HFFc6 (cell line): Measurements from ENCODE around the gene MAP2K5. TPM values are rescaled to one million over a fixed set of nuclear protein-coding genes. Genes with fewer than 3 reads are reported as not detected.
"Not testable (repeated sequence)": the region's sequence is repeated elsewhere in the genome, so short reads cannot be mapped to it uniquely, and the experiment has no call there.

Experiments used
- DNase-seq: peaks from one replicate; pipeline ENCODE4 v3.0.0-alpha.2; 2018
- H3K27ac Mint-ChIP-seq: 2 replicates; pipeline ENCODE4 v1.8.0; 2020; ENCODE audit warnings: mild to moderate bottlenecking, mixed read lengths
- H3K27me3 Mint-ChIP-seq: 2 replicates; pipeline ENCODE4 v1.8.0; 2021; ENCODE audit warnings: mild to moderate bottlenecking, moderate library complexity, mixed read lengths; ENCODE audit not compliant: insufficient read depth
- H3K36me3 Mint-ChIP-seq: 2 replicates; pipeline ENCODE4 v1.8.0; 2021; ENCODE audit warnings: low read depth, mixed read lengths
- H3K4me1 Mint-ChIP-seq: 2 replicates; pipeline ENCODE4 v1.8.0; 2020; ENCODE audit warnings: low read depth, mixed read lengths
- H3K4me3 Mint-ChIP-seq: 2 replicates; pipeline ENCODE4 v1.8.0; 2020; ENCODE audit warnings: mild to moderate bottlenecking, moderate library complexity, mixed read lengths
- H3K9me3 Mint-ChIP-seq: 2 replicates; pipeline ENCODE4 v1.8.0; 2020; ENCODE audit warnings: mild to moderate bottlenecking, mixed read lengths
- CTCF ChIP-seq: fragments of 200-600 bp; sonication (generic); IDR thresholded peaks from 2 replicates; pipeline ENCODE4 v1.5.0; 2021; ENCODE audit warnings: antibody characterized with exemption, mild to moderate bottlenecking
- total RNA-seq, 6 experiments: library from RNA; stranded (reverse); fragmentation: NEBNext Ultra II Directional; extraction: Animal tissue kit (Norgen Biotek cat#: 25700); gene quantifications; 2 replicates in 1 of 6; 3 replicates in 5 of 6; pipeline ENCODE4 v1.2.3, GENCODE V29; 2021

MAP2K5 gene
- total RNA-seq, 6 experiments from 2014 or later, result 10.2 to 14.3 (median 13.3) TPM

GRCh38 chr15:67608638-67608959 is 66.1 kb downstream of the MAP2K5 start:
- H3K4me3 Mint-ChIP-seq, result no peak overlapping the region
- no peak for TF ChIP-seq CTCF

DNA sequence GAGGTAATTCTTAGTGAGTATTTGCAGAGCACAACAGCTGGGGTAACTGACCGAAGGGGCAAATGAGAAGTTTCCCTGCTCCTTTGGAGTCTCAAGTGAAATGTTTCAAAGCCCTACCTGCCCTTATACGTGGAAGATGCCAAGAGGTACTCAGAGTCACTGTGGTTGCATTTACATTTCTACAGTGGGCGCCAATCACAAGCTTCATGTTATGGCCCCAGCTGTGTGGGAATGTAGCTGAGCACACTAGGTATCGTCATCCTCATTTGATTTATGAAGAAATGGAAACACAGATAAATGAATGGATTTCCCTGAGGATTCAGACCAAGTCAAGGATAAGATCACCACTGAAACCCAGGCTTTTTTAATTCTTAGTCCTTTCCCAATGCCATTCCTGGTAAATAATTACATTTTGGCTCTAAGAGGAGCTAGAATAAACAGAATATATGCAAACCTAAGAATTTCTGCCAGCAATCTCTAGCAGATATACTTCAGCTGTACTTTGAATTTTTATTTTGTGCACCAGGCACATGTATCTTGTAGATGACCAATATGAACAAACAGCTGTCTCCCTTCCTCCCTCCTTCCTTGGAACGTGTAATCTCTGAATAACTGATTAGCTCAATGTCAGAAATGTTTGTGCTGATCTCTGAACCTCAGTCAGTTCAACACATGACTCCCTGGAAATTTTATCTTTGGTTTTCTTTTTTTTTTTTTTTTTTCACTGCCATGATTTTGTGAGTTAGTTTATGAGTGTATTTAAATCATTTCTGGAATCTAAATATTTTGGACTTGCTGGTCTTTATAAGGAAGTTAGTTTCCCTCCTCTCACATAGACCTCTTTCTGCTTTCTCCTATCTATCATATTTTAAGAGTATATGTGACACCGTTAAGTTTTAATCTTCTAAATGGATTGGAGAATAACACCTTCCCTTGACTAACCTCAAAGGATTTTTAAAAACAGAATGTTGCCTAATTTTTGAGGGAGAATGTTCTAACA is 69.2 kb downstream of the MAP2K5 start:
- Mint-ChIP-seq H3K4me3 (no peak overlapping the region), H3K36me3 (peaks cover 6% of the 10 kb centered on the region; the same call in 1 of the 2 replicates), H3K4me1 (no peaks in the 10 kb centered on the region), H3K27ac (no peak overlapping the region), H3K9me3 (no peaks in the 10 kb centered on the region), H3K27me3 (no peaks in the 10 kb centered on the region)
- no peak for TF ChIP-seq CTCF
- no peak for DNase-seq

More at GRCh38 chr15:67608638-67608959, 66.1 kb downstream of the MAP2K5 start:
- no peak overlapping the region for H3K27ac Mint-ChIP-seq
- no peaks in the 10 kb centered on the region; the same call in 1 of the 2 replicates for H3K4me1 Mint-ChIP-seq
- no peaks in the 10 kb centered on the region for H3K27me3 Mint-ChIP-seq
- no peaks in the 10 kb centered on the region for H3K9me3 Mint-ChIP-seq
- no peak for DNase-seq
- H3K36me3 Mint-ChIP-seq, result peaks cover 6% of the 10 kb centered on the region; the same call in 1 of the 2 replicates

DNA sequence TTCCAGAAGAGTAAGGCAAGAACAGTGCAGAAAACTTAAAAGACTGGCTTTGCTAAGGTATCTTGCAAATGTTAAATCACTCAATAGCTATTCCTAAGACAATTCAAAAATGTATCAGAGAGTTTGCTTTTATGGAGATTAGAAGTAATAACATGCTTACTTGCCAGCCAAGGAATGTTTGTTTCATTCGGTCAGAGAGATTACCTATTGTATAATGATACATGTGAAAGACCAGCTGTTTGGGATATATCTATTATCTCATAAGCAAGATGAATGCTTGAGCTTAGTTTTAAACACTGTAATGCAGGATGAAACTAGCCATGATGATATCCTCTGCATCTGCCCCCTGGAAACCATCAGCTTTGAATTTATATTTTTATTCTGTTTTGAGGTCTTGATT is 70.7 kb downstream of the MAP2K5 start:
- Mint-ChIP-seq H3K9me3 (no peaks in the 10 kb centered on the region), H3K27me3 (no peaks in the 10 kb centered on the region), H3K4me3 (no peak overlapping the region), H3K27ac (no peak overlapping the region), H3K36me3 (no peaks in the 10 kb centered on the region; the same call in 1 of the 2 replicates), H3K4me1 (no peaks in the 10 kb centered on the region)
- no peak for TF ChIP-seq CTCF
- DNase-seq, result no peak

- H3K27ac Mint-ChIP-seq, result no peak overlapping the region
- no peak for DNase-seq
- H3K27me3 Mint-ChIP-seq, result no peaks in the 10 kb centered on the region
- H3K4me1 Mint-ChIP-seq, result no peaks in the 10 kb centered on the region
- no peaks in the 10 kb centered on the region; the same call in 1 of the 2 replicates for H3K36me3 Mint-ChIP-seq
- H3K4me3 Mint-ChIP-seq, result no peak overlapping the region
- no peaks in the 10 kb centered on the region for H3K9me3 Mint-ChIP-seq
- peak; percentile 53 for TF ChIP-seq CTCF
Measured at GRCh38 chr15:67613708-67614107, 71.2 kb downstream of the MAP2K5 start.

GRCh38 chr15:67615131-67615534 is 72.6 kb downstream of the MAP2K5 start:
- not testable (repeated sequence) for H3K36me3 Mint-ChIP-seq, H3K4me3 Mint-ChIP-seq, H3K27ac Mint-ChIP-seq, H3K9me3 Mint-ChIP-seq, H3K4me1 Mint-ChIP-seq, DNase-seq, H3K27me3 Mint-ChIP-seq

- DNase-seq, result no peak
- H3K9me3 Mint-ChIP-seq, result no peaks in the 10 kb centered on the region
- H3K27ac Mint-ChIP-seq, result no peak overlapping the region
- no peaks in the 10 kb centered on the region; the same call in 1 of the 2 replicates for H3K36me3 Mint-ChIP-seq
- no peak for TF ChIP-seq CTCF
- no peaks in the 10 kb centered on the region for H3K4me1 Mint-ChIP-seq
- H3K27me3 Mint-ChIP-seq, result no peaks in the 10 kb centered on the region
- no peak overlapping the region for H3K4me3 Mint-ChIP-seq
Measured at GRCh38 chr15:67618297-67618696, 75.8 kb downstream of the MAP2K5 start.
